Stimulated activated CD4-positive, alpha-beta T cell treated with anti-CD3 and anti-CD28 coated beads, Interleukin-4, amount 100 ng/mL, for 4 hours (primary cell): ENCODE results near the gene CYP2E1.
"Not testable (repeated sequence)": the region's sequence is repeated elsewhere in the genome, so short reads cannot be mapped to it uniquely, and the experiment has no call there.

ENCODE experiments used
- DNase-seq, 2 experiments: peaks; one replicate each; pipeline ENCODE4 v3.0.0-alpha.2; 2020

CYP2E1 gene

GRCh38 chr10:133573460-133573859 is 46.3 kb downstream of the CYP2E1 start:
- DNase-seq = not testable (repeated sequence)

DNA sequence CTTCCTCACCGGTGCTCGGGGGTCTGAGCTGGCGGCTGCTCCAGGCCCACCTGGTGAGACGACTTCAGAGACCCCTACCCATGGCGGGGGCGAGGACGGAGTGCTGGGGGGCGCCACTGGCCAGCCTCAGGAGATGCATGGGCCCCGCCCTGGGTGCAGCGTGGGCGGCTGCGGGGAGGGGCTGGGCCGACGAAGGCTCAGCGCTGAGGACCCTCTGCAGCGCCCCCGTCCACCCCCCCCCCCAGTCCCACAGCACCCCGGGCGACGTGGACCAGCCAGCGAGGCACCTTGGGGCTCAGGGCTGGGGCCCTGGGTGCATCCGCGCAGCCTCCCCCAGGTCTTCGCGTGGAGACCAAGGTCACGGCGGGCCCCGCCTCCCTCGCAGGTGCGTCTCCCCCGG is 49.9 kb downstream of the CYP2E1 start:
- DNase-seq = not testable (repeated sequence)
